HepG2 (cell line): Measurements from ENCODE around the gene ZNF771. TPM values are rescaled to one million over a fixed set of nuclear protein-coding genes. Genes with fewer than 3 reads are reported as not detected.

Source experiments
- EZH2 ChIP-seq: conservative IDR thresholded peaks from 2 replicates; pipeline ENCODE4 v1.6.1; 2012; ENCODE audit warnings: mild to moderate bottlenecking, low read depth, low read length, moderate library complexity
- FOSL1 ChIP-seq: sonication (generic); formaldehyde crosslinking; IDR thresholded peaks from 2 replicates; pipeline ENCODE4 v1.9.0; 2021; ENCODE audit warnings: missing genetic modification reagents, borderline replicate concordance
- HOXA9 ChIP-seq: sonication (generic); formaldehyde crosslinking; IDR thresholded peaks from 2 replicates; pipeline ENCODE4 v1.8.1; 2022; ENCODE audit warnings: missing genetic modification reagents, mild to moderate bottlenecking, moderate library complexity, borderline replicate concordance
- JUNB ChIP-seq: sonication (generic); formaldehyde crosslinking; IDR thresholded peaks from 2 replicates; pipeline ENCODE4 v1.8.0; 2022; ENCODE audit warnings: missing genetic modification reagents, mild to moderate bottlenecking, borderline replicate concordance
- KDM6A ChIP-seq: IDR thresholded peaks from 2 replicates; pipeline ENCODE4 v1.6.1; 2016; ENCODE audit warnings: low read depth
- MATR3 ChIP-seq: sonication (generic); formaldehyde crosslinking; IDR thresholded peaks from 2 replicates; pipeline ENCODE4 v1.4.0; 2020; ENCODE audit warnings: missing genetic modification reagents
- MTF1 ChIP-seq: sonication (generic); formaldehyde crosslinking; IDR thresholded peaks from 2 replicates; pipeline ENCODE4 v1.5.0; 2020; ENCODE audit warnings: missing genetic modification reagents
- NAIF1 ChIP-seq: sonication (generic); formaldehyde crosslinking; IDR thresholded peaks from 2 replicates; pipeline ENCODE4 v1.5.0; 2020; ENCODE audit warnings: mild to moderate bottlenecking, missing genetic modification reagents, borderline replicate concordance
- POLR2AphosphoS2 ChIP-seq: IDR thresholded peaks from 2 replicates; pipeline ENCODE4 v1.6.1; 2011; ENCODE audit warnings: low read depth, low read length, improper control_type of control experiment
- RAD51 ChIP-seq: fragments of 450-650 bp; IDR thresholded peaks from 2 replicates; pipeline ENCODE4 v1.6.1; 2016; ENCODE audit warnings: borderline replicate concordance
- ZNF121 ChIP-seq: sonication (generic); formaldehyde crosslinking; IDR thresholded peaks from 2 replicates; pipeline ENCODE4 v1.5.0; 2020; ENCODE audit warnings: mild to moderate bottlenecking, missing genetic modification reagents
- ZNF30 ChIP-seq: sonication (generic); formaldehyde crosslinking; IDR thresholded peaks from 2 replicates; pipeline ENCODE4 v1.5.0; 2020; ENCODE audit warnings: mild to moderate bottlenecking, missing genetic modification reagents
- ZNF431 ChIP-seq: sonication (generic); formaldehyde crosslinking; IDR thresholded peaks from 2 replicates; pipeline ENCODE4 v1.9.0; 2022; ENCODE audit warnings: missing genetic modification reagents, low read depth, mild to moderate bottlenecking, borderline replicate concordance
- ZZZ3 ChIP-seq: sonication (generic); formaldehyde crosslinking; IDR thresholded peaks from 2 replicates; pipeline ENCODE4 v1.4.0; 2020; ENCODE audit warnings: missing genetic modification reagents, mild to moderate bottlenecking, borderline replicate concordance
- polyA plus RNA-seq, 8 experiments: library from polyadenylated mRNA; depleted of rRNA in 3 of 8; stranded (reverse) in 7 of 8; unstranded in 1 of 8; fragments of >200 nt; fragmentation: Illumina TruSeq in 4 of 8; extraction: Trizol in 4 of 8; gene quantifications; 2 replicates each; pipeline versions ENCODE4 v1.2.1 to v1.2.3, GENCODE V29; 2011 to 2016; ENCODE audit warnings: low read depth in 4 of 8, missing spikeins in 1 of 8, mixed read lengths in 1 of 8; ENCODE audit not compliant: insufficient read depth in 1 of 8
- total RNA-seq, 5 experiments: library from RNA; depleted of rRNA; stranded (reverse); fragments of >200 nt; fragmentation: Illumina TruSeq; extraction: Trizol; gene quantifications; 2 replicates each; pipeline ENCODE4 v1.2.3, GENCODE V29; 2016; ENCODE audit warnings: low read depth in 1 of 5
- TF ChIP-seq, protein P1 (sequence below): sonication (generic); formaldehyde crosslinking; conservative IDR thresholded peaks from 2 replicates; pipeline ENCODE4 v1.4.0; 2020; ENCODE audit warnings: missing genetic modification reagents
- TF ChIP-seq, protein P2 (sequence below): sonication (generic); formaldehyde crosslinking; IDR thresholded peaks from 2 replicates; pipeline ENCODE4 v1.8.1; 2022; ENCODE audit warnings: mild to moderate bottlenecking, missing genetic modification reagents
- TF ChIP-seq, protein P3 (sequence below): sonication (generic); formaldehyde crosslinking; IDR thresholded peaks from 2 replicates; pipeline ENCODE4 v1.4.0; 2020; ENCODE audit warnings: missing genetic modification reagents
- TF ChIP-seq, protein P4 (sequence below), 2 experiments: sonication (generic) in 1 of 2; formaldehyde crosslinking in 1 of 2; IDR thresholded peaks; 2 replicates each; pipeline versions ENCODE4 v1.6.1 to v1.9.0; 2014 to 2022; ENCODE audit warnings: antibody characterized with exemption in 1 of 2, borderline replicate concordance in 1 of 2, inconsistent platforms in 1 of 2, low read depth in 1 of 2, missing genetic modification reagents in 1 of 2

The ZNF771 gene
- total and polyA plus RNA-seq, 2 of the 13 experiments (the other 11 are each of a cell fraction or from before 2014, with no cell fraction given): 5.0 to 11.8 TPM

DNA sequence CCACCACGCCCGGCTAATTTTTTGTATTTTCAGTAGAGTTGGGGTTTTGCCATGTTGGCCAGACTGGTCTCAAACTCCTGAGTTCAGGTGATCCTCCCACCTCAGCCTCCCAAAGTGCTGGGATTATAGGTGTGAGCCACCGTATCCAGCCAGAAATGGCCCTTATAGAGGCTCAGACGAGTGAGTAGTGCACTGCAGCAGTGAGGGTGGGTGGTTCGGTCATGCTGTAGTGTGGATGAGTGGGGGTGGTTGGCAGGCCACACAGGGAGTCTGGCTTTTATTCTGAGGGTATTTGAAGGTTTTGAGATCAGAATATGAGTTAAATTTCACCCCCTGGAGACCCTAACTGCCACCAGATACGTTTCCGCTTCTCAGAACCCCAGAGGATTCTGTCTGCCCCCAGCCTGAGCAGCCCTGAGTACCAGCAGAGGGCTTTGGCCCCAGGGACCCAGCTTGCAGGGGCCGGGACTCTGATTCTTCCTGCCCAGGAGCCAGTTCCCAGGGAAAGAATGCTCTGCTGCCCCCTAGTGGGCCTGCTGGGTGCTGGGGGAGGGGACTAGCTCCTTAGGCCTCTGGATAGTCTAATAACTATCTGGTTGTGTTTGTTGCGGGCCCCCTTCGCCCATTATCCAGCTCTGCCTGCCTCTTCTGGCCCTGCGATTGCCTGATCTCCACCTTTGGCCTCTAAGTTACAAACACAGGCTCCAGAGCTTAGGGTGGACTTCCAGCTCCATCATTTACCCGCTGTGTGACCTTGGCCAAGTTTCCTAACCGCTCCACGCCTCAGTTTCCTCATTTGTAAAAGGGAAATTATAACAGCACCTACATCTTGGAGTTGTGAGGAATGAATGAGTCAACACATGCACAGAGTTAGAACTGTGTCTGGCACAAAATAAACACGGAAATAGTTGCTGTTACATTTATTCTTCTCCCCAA lies 2.0 kb downstream of the ZNF771 start (continued):
- TF ChIP-seq, protein P1, sequence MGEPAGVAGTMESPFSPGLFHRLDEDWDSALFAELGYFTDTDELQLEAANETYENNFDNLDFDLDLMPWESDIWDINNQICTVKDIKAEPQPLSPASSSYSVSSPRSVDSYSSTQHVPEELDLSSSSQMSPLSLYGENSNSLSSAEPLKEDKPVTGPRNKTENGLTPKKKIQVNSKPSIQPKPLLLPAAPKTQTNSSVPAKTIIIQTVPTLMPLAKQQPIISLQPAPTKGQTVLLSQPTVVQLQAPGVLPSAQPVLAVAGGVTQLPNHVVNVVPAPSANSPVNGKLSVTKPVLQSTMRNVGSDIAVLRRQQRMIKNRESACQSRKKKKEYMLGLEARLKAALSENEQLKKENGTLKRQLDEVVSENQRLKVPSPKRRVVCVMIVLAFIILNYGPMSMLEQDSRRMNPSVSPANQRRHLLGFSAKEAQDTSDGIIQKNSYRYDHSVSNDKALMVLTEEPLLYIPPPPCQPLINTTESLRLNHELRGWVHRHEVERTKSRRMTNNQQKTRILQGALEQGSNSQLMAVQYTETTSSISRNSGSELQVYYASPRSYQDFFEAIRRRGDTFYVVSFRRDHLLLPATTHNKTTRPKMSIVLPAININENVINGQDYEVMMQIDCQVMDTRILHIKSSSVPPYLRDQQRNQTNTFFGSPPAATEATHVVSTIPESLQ: no peak
- no peak for TF ChIP-seq JUNB (CRISPR knock-in tag)
- peak; percentile 76 for TF ChIP-seq ZNF121 (CRISPR knock-in tag)
- no peak for TF ChIP-seq MATR3
- no peak for TF ChIP-seq EZH2
- 0 out of 2 replicates have a peak, but pooled peaks have one; percentile 40 for TF ChIP-seq NAIF1 (CRISPR knock-in tag)
- TF ChIP-seq KDM6A (CRISPR knock-in tag): no peak
- TF ChIP-seq FOSL1: no peak
- no peak for TF ChIP-seq ZZZ3
- TF ChIP-seq POLR2AphosphoS2: no peak
- TF ChIP-seq ZNF431 (CRISPR knock-in tag): no peak
- TF ChIP-seq, protein P2, sequence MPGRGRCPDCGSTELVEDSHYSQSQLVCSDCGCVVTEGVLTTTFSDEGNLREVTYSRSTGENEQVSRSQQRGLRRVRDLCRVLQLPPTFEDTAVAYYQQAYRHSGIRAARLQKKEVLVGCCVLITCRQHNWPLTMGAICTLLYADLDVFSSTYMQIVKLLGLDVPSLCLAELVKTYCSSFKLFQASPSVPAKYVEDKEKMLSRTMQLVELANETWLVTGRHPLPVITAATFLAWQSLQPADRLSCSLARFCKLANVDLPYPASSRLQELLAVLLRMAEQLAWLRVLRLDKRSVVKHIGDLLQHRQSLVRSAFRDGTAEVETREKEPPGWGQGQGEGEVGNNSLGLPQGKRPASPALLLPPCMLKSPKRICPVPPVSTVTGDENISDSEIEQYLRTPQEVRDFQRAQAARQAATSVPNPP: no peak
- TF ChIP-seq MTF1: no peak
- TF ChIP-seq HOXA9: no peak
- no peak for TF ChIP-seq ZNF30 (CRISPR knock-in tag)
- no peak for TF ChIP-seq RAD51
- TF ChIP-seq, protein P3, sequence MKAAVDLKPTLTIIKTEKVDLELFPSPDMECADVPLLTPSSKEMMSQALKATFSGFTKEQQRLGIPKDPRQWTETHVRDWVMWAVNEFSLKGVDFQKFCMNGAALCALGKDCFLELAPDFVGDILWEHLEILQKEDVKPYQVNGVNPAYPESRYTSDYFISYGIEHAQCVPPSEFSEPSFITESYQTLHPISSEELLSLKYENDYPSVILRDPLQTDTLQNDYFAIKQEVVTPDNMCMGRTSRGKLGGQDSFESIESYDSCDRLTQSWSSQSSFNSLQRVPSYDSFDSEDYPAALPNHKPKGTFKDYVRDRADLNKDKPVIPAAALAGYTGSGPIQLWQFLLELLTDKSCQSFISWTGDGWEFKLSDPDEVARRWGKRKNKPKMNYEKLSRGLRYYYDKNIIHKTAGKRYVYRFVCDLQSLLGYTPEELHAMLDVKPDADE (CRISPR knock-in tag): no peak
- TF ChIP-seq, protein P4, sequence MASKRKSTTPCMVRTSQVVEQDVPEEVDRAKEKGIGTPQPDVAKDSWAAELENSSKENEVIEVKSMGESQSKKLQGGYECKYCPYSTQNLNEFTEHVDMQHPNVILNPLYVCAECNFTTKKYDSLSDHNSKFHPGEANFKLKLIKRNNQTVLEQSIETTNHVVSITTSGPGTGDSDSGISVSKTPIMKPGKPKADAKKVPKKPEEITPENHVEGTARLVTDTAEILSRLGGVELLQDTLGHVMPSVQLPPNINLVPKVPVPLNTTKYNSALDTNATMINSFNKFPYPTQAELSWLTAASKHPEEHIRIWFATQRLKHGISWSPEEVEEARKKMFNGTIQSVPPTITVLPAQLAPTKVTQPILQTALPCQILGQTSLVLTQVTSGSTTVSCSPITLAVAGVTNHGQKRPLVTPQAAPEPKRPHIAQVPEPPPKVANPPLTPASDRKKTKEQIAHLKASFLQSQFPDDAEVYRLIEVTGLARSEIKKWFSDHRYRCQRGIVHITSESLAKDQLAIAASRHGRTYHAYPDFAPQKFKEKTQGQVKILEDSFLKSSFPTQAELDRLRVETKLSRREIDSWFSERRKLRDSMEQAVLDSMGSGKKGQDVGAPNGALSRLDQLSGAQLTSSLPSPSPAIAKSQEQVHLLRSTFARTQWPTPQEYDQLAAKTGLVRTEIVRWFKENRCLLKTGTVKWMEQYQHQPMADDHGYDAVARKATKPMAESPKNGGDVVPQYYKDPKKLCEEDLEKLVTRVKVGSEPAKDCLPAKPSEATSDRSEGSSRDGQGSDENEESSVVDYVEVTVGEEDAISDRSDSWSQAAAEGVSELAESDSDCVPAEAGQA (IDR thresholded peaks at IDR 0.05; ENCODE audit: low read depth): no peak
- TF ChIP-seq, protein P4 (CRISPR knock-in tag; IDR thresholded peaks at IDR 0.05; ENCODE audit: borderline replicate concordance): no peak
